HEK293 (cell line): Measurements from ENCODE around the gene C1QTNF4.

ENCODE experiments used
- CTCF ChIA-PET: fragments of 350-600 bp; formaldehyde crosslinking; extraction: SDS; loops from one replicate; lab custom pipeline; 2021; ENCODE audit warnings: antibody characterized with exemption; lab: Yijun Ruan, JAX
- POLR2A ChIA-PET: fragments of 300-600 bp; formaldehyde crosslinking; extraction: SDS; loops from one replicate; lab custom pipeline; 2020; ENCODE audit warnings: antibody characterized with exemption, inconsistent platforms; lab: Yijun Ruan, JAX
- H3K27ac ChIP-seq: fragments of 200-500 bp; sonication (Bioruptor generic); 2 replicates; pipeline ENCODE4 v1.5.1; 2014; ENCODE audit warnings: low read depth, low read length, control low read depth, inconsistent platforms; ENCODE audit errors: extremely low read depth
- H3K36me3 ChIP-seq, 2 experiments: fragments of 200-500 bp in 1 of 2; sonication (Bioruptor generic) in 1 of 2; 1 replicate in 1 of 2; 2 replicates in 1 of 2; pipeline ENCODE4 v1.5.1; 2014 to 2017; ENCODE audit warnings: inconsistent platforms in 2 of 2, low read length in 2 of 2; ENCODE audit not compliant: control insufficient read depth in 2 of 2, insufficient read depth in 1 of 2
- H3K4me1 ChIP-seq: fragments of 200-500 bp; sonication (Bioruptor generic); 2 replicates; pipeline ENCODE4 v1.5.1; 2014; ENCODE audit warnings: mild to moderate bottlenecking, low read length, inconsistent platforms; ENCODE audit not compliant: control insufficient read depth, insufficient read depth
- H3K4me3 ChIP-seq: 2 replicates; pipeline ENCODE4 v1.5.1; 2011; ENCODE audit warnings: low read depth, mild to moderate bottlenecking, control low read depth, low read length, moderate library complexity
- H3K9me3 ChIP-seq: fragments of 200-500 bp; sonication (Bioruptor generic); 2 replicates; pipeline ENCODE4 v1.5.1; 2014; ENCODE audit warnings: low read depth, low read length, inconsistent platforms; ENCODE audit not compliant: control insufficient read depth, insufficient read depth
- GFI1B ChIP-seq: fragments of 450-650 bp; formaldehyde crosslinking; IDR thresholded peaks from 2 replicates; pipeline ENCODE4 v1.5.1; 2016; ENCODE audit warnings: missing biosample characterization, missing genetic modification characterization
- GLI4 ChIP-seq: fragments of 450-650 bp; formaldehyde crosslinking; IDR thresholded peaks from 2 replicates; pipeline ENCODE4 v1.5.1; 2016; ENCODE audit warnings: missing biosample characterization, missing genetic modification characterization
- GLIS2 ChIP-seq: fragments of 450-650 bp; formaldehyde crosslinking; IDR thresholded peaks from 2 replicates; pipeline ENCODE4 v1.5.1; 2016; ENCODE audit warnings: missing biosample characterization, missing genetic modification characterization
- PRDM1 ChIP-seq: fragments of 450-650 bp; formaldehyde crosslinking; IDR thresholded peaks from 2 replicates; pipeline ENCODE4; 2016; ENCODE audit warnings: missing biosample characterization, missing genetic modification characterization
- SCRT2 ChIP-seq: fragments of 450-650 bp; formaldehyde crosslinking; IDR thresholded peaks from 2 replicates; pipeline ENCODE4 v1.5.1; 2016; ENCODE audit warnings: missing biosample characterization, missing genetic modification characterization
- ZBTB1 ChIP-seq: fragments of 450-650 bp; formaldehyde crosslinking; IDR thresholded peaks from 2 replicates; pipeline ENCODE4 v1.5.1; 2016; ENCODE audit warnings: missing biosample characterization, missing genetic modification characterization
- ZBTB7A ChIP-seq: fragments of 450-650 bp; formaldehyde crosslinking; IDR thresholded peaks from 2 replicates; pipeline ENCODE4 v1.5.1; 2016; ENCODE audit warnings: low read depth, missing biosample characterization, missing genetic modification characterization
- ZNF169 ChIP-seq: fragments of 450-650 bp; formaldehyde crosslinking; IDR thresholded peaks from 2 replicates; pipeline ENCODE4 v1.5.1; 2016; ENCODE audit warnings: missing biosample characterization, missing genetic modification characterization
- ZNF175 ChIP-seq: fragments of 450-650 bp; formaldehyde crosslinking; IDR thresholded peaks from 2 replicates; pipeline ENCODE4 v1.5.1; 2016; ENCODE audit warnings: missing biosample characterization, missing genetic modification characterization
- ZNF19 ChIP-seq: fragments of 450-650 bp; formaldehyde crosslinking; IDR thresholded peaks from 2 replicates; pipeline ENCODE4; 2016; ENCODE audit warnings: missing biosample characterization, missing genetic modification characterization, low read depth
- ZNF239 ChIP-seq: fragments of 450-650 bp; formaldehyde crosslinking; IDR thresholded peaks from 2 replicates; pipeline ENCODE4 v1.5.1; 2016; ENCODE audit warnings: missing biosample characterization, missing genetic modification characterization
- ZNF311 ChIP-seq: fragments of 450-650 bp; formaldehyde crosslinking; IDR thresholded peaks from 2 replicates; pipeline ENCODE4 v1.5.1; 2017; ENCODE audit warnings: missing biosample characterization, missing genetic modification characterization, borderline replicate concordance
- ZNF544 ChIP-seq: fragments of 450-650 bp; formaldehyde crosslinking; IDR thresholded peaks from 2 replicates; pipeline ENCODE4 v1.5.0; 2017; ENCODE audit warnings: missing biosample characterization, missing genetic modification characterization
- ZNF548 ChIP-seq: fragments of 450-650 bp; formaldehyde crosslinking; IDR thresholded peaks from 2 replicates; pipeline ENCODE4 v1.5.1; 2016; ENCODE audit warnings: missing biosample characterization, missing genetic modification characterization
- ZNF658 ChIP-seq: fragments of 450-650 bp; formaldehyde crosslinking; IDR thresholded peaks from 2 replicates; pipeline ENCODE4; 2016; ENCODE audit warnings: missing biosample characterization, missing genetic modification characterization
- ZNF776 ChIP-seq: fragments of 450-650 bp; formaldehyde crosslinking; IDR thresholded peaks from 2 replicates; pipeline ENCODE4 v1.5.0; 2017; ENCODE audit warnings: missing biosample characterization, missing genetic modification characterization, borderline replicate concordance
- TF ChIP-seq, protein P1 (sequence below): fragments of 450-650 bp; formaldehyde crosslinking; IDR thresholded peaks from 2 replicates; pipeline ENCODE4 v1.5.1; 2017; ENCODE audit warnings: missing biosample characterization, missing genetic modification characterization
- TF ChIP-seq, protein P2 (sequence below): fragments of 450-650 bp; IDR thresholded peaks from 2 replicates; pipeline ENCODE4 v1.5.1; 2018; ENCODE audit warnings: missing biosample characterization, mild to moderate bottlenecking, missing genetic modification characterization
- TF ChIP-seq, protein P3 (sequence below): fragments of 450-650 bp; formaldehyde crosslinking; optimal IDR thresholded peaks from 2 replicates; pipeline ENCODE3; 2016; ENCODE audit warnings: missing biosample characterization, mild to moderate bottlenecking, missing genetic modification characterization

C1QTNF4 gene

DNA sequence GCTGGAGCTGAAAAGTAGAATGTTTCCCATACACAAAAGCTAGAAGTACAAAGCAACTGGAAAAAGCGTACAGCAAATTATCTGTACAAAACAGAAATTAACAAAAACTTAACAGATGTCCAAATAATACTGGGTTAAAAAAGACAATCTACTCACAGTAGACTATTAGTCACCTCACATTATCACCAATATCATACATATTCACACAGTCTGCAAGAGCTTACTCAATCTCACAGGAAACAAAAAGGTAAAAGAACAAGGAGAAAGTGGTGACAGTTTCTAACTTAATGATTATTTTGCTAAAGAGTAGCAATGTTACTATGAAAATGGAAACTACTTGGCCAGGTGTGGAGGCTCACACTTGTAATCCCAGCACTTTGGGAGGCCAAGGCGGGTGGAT, 53.1 kb downstream of the C1QTNF4 start:
- TF ChIP-seq ZBTB7A, result no peak
- TF ChIP-seq GFI1B (tag by site-specific recombination), result no peak
- no peak for TF ChIP-seq ZBTB1
- no peak for TF ChIP-seq ZNF19 (tag by site-specific recombination)
- no peak for TF ChIP-seq ZNF169
- no peak for TF ChIP-seq ZNF776 (tag by site-specific recombination)
- no peak for TF ChIP-seq GLI4
- TF ChIP-seq, protein P1, sequence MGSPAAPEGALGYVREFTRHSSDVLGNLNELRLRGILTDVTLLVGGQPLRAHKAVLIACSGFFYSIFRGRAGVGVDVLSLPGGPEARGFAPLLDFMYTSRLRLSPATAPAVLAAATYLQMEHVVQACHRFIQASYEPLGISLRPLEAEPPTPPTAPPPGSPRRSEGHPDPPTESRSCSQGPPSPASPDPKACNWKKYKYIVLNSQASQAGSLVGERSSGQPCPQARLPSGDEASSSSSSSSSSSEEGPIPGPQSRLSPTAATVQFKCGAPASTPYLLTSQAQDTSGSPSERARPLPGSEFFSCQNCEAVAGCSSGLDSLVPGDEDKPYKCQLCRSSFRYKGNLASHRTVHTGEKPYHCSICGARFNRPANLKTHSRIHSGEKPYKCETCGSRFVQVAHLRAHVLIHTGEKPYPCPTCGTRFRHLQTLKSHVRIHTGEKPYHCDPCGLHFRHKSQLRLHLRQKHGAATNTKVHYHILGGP (tag by site-specific recombination), result no peak
- no peak for TF ChIP-seq ZNF239 (tag by site-specific recombination)
- TF ChIP-seq GLIS2 (tag by site-specific recombination), result no peak
- no peak for TF ChIP-seq ZNF548 (tag by site-specific recombination)
- no peak for TF ChIP-seq ZNF658
- TF ChIP-seq, protein P2, sequence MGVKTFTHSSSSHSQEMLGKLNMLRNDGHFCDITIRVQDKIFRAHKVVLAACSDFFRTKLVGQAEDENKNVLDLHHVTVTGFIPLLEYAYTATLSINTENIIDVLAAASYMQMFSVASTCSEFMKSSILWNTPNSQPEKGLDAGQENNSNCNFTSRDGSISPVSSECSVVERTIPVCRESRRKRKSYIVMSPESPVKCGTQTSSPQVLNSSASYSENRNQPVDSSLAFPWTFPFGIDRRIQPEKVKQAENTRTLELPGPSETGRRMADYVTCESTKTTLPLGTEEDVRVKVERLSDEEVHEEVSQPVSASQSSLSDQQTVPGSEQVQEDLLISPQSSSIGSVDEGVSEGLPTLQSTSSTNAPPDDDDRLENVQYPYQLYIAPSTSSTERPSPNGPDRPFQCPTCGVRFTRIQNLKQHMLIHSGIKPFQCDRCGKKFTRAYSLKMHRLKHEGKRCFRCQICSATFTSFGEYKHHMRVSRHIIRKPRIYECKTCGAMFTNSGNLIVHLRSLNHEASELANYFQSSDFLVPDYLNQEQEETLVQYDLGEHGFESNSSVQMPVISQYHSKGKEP, result no peak
- H3K36me3 ChIP-seq, result peaks cover 0 to 3% of the 10 kb centered on the region in 2 experiments; a peak in 2 of 3 replicates
- ChIA-PET POLR2A (interaction anchor here (1.6 kb wide), 1 partner anchor 11 kb away, joined by 6 read pairs; no protein-coding TSS in a partner anchor), CTCF (no interaction called here)
- no peak overlapping the region for H3K27ac ChIP-seq
- no peak overlapping the region for H3K4me3 ChIP-seq
- H3K9me3 ChIP-seq, result no peaks in the 10 kb centered on the region
- peaks cover 12% of the 10 kb centered on the region for H3K4me1 ChIP-seq

DNA sequence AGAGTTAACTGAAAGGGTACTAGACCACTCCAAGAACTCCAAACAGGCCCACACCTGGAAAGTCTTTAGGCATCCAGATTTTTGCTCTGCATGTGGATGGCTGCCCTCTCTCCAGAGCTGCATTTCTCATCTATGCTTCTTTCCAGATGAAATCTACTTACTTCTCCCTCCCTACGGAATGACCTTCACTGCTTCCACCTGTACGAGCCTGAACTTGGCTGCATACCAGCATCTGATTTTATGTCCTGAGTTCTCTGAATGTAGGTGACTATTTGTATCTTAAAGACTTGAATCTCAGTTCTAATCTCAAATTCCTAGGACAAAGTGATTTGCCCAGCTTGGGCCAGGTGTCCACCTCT, 54.6 kb downstream of the C1QTNF4 start:
- POLR2A ChIA-PET, result interaction anchor here (0.9 to 1.6 kb wide), 4 partner anchors 12 to 55 kb away, joined by 3 to 6 read pairs (median 3); partner anchors contain the start of gene CELF1
- TF ChIP-seq, protein P3, sequence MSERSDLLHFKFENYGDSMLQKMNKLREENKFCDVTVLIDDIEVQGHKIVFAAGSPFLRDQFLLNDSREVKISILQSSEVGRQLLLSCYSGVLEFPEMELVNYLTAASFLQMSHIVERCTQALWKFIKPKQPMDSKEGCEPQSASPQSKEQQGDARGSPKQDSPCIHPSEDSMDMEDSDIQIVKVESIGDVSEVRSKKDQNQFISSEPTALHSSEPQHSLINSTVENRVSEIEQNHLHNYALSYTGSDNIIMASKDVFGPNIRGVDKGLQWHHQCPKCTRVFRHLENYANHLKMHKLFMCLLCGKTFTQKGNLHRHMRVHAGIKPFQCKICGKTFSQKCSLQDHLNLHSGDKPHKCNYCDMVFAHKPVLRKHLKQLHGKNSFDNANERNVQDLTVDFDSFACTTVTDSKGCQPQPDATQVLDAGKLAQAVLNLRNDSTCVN (tag by site-specific recombination), result no peak
- 0 out of 2 replicates have a peak, but pooled peaks have one; percentile 11 for TF ChIP-seq PRDM1
- TF ChIP-seq ZNF311 (tag by site-specific recombination), result no peak
- peak; percentile 90 for TF ChIP-seq SCRT2 (tag by site-specific recombination)
- no peak for TF ChIP-seq ZNF175 (tag by site-specific recombination)
- TF ChIP-seq ZNF544, result no peak
- Histone ChIP-seq H3K4me1 (peaks cover 17% of the 10 kb centered on the region), H3K9me3 (no peaks in the 10 kb centered on the region), H3K36me3 (peaks cover 0 to 4% of the 10 kb centered on the region in 2 experiments; a peak in 2 of 3 replicates), H3K4me3 (no peak overlapping the region), H3K27ac (no peak overlapping the region)
- CTCF ChIA-PET, result interaction anchor here (0.6 to 1.3 kb wide), 6 partner anchors 10 to 172 kb away, joined by 3 to 6 read pairs (median 3); partner anchors contain the start of gene CELF1
